ENCODE measurements around the gene SMIM45.

- TF ChIP-seq CTCF (conservative IDR thresholded peaks at IDR 0.05) = no peak
- TF ChIP-seq ZFX (IDR thresholded peaks at IDR 0.05) = no peak
Observed at GRCh38 chr22:41974691-41975290, 22.8 kb downstream of the SMIM45 start.

Measured in C4-2B (cell line).